A549 treated with ZK216348 at 1 μM for 4 hours (cell line): Measurements from ENCODE around the gene FXYD1. TPM values are rescaled to one million over a fixed set of nuclear protein-coding genes. Genes with fewer than 3 reads are reported as not detected.

ENCODE experiments used
- total RNA-seq: library from RNA; stranded (reverse); fragments of 200-300 nt; extraction: Qiagen RNA extraction; gene quantifications from 5 replicates; pipeline ENCODE4 v1.2.3, GENCODE V29; 2022; ENCODE audit warnings: low read depth

Gene FXYD1
- total RNA-seq, result 0.40 to 0.47 TPM in 2 of 5 replicates, not detected in the others

DNA sequence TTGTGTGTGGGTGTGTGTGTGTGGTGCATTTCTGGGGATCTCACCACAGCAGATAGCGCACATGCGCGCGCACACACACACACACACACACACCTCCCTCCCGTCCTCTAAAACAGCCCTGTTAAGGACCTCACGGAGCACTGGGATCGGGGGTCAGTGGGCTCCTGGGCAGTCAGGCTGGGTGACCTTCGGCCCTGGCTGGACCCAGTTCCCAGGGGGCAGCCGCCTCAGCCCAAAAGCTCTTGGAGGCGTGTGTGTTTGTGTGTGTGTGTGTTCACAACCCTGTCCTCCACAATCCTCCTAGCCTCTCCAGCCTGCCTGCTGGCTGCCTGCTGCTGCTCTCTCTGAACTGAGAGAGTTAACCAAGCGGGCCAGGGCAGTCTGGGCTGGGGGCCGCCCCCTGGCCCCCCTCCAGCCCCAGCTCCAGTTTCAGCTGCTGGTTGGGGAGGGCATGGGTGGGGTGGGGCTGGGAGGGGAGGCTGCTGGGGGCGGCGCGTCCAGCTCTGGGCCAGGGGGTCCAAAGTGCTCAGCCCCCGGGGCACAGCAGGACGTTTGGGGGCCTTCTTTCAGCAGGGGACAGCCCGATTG, at the start of gene FXYD1:
FXYD1 (plus strand) TSS at position 520 of the 588 bp plus-strand sequence. CDS start 1,256 bp downstream, outside the sequence.

DNA sequence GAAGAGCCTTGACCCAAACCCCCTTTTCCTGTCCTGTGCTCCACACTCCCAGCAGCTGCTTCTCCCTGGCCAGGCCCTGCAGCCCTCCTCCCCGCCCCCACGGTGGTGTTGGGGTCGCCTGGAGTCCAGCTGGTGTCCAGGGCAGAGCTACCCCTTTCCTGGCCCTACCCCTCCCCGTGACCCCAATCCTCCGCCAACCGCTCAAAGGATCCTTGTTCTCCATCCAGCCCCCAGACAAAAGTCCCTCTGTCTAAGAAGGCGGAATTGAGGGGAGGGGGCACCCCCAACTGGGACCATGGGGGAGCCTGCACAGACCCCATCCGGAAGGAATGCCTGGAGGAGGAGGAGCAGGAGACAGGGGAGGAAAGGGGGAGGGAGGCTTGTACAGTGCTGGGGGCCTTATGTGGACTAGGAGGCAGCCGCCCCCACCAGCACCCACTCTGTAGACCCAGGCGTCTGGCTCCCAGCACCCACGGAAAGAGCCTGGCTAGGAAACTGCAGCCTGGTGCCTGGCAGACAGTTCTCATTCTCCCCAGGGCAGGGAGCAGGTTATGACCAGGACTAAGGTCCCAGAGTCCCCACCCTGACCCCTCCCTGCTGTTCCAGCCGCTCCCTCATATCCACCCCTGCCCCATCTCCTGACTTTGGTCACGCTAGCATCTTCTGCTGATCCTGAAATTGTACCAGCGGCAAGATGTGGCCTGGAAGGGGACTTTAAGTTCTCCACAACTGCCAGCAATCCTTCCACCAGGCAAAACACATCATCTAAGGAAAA, 23.3 kb upstream of the FXYD1 start, which contains the start of gene FXYD3:
FXYD3 (plus strand) TSS at position 647 of the 775 bp plus-strand sequence. CDS start 3,554 bp downstream, outside the sequence.

DNA sequence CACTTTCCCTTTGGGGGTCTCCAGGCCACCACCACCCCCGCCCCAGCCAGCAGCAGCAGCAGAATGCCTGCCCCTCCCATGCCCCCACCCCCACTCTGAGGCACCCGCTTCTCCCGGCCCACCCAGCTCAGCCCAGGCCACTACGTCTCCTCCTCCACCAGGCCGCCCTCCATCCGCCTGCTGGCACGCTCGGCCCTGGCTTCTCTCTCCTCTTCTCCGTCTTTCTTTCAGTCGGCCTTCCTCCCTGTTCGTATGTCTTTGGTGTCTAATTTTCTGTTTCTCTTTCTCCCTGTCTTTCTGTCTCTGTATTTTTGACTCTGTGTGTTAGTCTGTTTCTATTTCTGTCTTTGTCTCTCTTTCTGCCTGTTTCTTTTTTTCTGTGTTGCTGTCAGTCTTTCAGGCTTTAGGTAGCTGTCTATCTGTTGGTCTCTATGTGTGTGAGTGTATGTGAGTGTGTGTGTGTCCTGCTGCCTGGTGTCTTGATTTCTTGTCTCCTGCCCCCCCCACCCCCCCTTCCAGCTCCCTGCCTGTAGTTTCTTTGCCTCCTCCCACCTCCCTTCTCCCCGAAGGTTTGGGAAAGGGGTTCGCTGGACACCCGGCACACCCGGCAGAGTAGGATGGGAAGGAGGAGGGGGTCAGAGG, 3.9 kb upstream of the FXYD1 start, which contains the start of gene LGI4:
LGI4 (minus strand) TSS at position 459 of the 642 bp plus-strand sequence; CDS start at position 80, 379 bp downstream.

DNA sequence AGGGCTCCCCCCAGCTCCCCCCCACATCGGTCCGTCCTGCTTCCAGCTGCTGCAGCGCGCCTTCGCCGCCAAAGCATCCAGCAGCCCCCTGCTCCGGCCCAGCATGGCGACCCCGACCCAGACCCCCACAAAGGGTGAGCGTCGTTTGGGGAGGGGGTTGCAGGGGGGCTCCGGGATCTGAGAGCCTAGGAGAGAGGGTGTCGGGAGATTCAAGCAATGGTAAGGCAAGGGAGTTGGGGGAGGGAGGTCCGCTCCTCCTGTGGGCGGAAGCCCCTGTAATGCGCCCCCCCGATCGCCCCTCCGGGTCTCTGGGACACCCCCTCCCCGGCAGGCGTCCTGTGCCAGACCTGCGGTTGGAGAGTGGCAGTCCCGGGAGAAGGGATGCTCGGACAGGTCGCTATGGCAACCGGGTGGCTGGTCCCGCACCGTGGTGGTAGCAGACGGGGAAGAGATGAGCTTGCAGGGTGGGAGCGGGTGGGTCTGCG, 4.6 kb downstream of the FXYD1 start, which contains the start of gene FXYD7:
FXYD7 (plus strand) TSS at position 25 of the 485 bp plus-strand sequence; CDS start at position 104, 79 bp downstream.

DNA sequence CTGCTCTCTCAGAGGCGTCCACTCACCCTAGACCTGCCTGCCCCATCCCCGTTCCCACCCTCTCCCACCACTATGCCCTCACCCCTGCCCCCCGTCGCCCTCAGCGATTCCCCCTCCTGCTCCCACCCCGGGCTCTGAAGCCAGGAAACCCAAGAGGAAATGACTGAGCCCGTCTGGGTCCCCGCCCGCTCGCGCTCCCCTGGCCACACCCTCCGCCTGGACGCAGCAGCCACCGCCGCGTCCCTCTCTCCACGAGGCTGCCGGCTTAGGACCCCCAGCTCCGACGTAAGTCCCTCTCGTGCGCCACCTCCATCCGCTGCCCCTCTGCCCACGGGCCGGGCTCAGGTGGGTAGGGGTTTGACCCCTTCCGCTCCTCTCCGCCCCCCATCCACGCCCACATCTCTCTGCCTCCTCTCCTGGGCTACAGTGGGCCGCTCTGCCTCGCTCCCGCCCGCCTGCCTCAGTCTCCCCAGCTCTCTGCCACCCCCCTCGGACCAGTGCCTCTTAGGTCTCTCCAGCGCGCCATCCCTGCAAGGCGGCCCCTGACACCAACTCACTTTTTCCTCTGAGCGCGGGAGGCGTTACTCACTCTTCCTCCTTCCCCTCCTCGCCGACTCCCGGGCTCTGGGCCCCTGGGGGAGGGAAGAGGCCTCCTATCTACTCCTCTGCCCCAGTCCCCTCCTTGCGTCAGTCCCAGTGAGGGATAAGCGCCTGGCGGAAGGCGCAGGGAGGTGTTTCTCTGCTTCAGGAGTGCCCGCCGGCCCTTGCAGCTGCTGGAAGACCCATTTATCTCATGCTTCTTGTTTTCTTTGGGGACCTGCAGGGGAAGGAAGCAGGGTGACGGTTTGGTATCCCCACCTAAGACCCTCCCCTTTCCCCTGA, 16.1 kb downstream of the FXYD1 start, which contains the start of gene FXYD5:
FXYD5 (plus strand) TSS at position 211 of the 882 bp plus-strand sequence. CDS start 816 bp downstream, outside the sequence.

Other genes with a start within 250 kb of the FXYD1 start
- gene ZNF30, start 211.9 kb upstream of the FXYD1 start, total RNA-seq, result 5.0 to 7.4 TPM (median 5.6 TPM) in 5 replicates
- gene ZNF792, start 174.6 kb upstream of the FXYD1 start, total RNA-seq, result 1.5 to 2.2 TPM (median 1.9 TPM) in 5 replicates
- 108 to 154 TPM (median 144 TPM) in 5 replicates for gene GRAMD1A, start 138.5 kb upstream of the FXYD1 start, total RNA-seq
- gene SCN1B, start 108.4 kb upstream of the FXYD1 start, total RNA-seq, result 9.7 to 20.8 TPM (median 20.6 TPM) in 5 replicates
- 0.16 TPM in 1 of 5 replicates, not detected in the others for gene HPN, start 97.1 kb upstream of the FXYD1 start, total RNA-seq
- 0.32 to 0.58 TPM (median 0.34 TPM) in 3 of 5 replicates, not detected in the others for gene FXYD3, start 23.0 kb upstream of the FXYD1 start, total RNA-seq
- 0.16 to 0.22 TPM (median 0.22 TPM) in 3 of 5 replicates, not detected in the others for gene LGI4, start 3.8 kb upstream of the FXYD1 start, total RNA-seq
- gene FXYD7, start 4.4 kb downstream of the FXYD1 start, total RNA-seq, result 0.25 to 0.41 TPM (median 0.29 TPM) in 3 of 5 replicates, not detected in the others
- gene FXYD5, start 15.9 kb downstream of the FXYD1 start, total RNA-seq, result 175 to 239 TPM (median 233 TPM) in 5 replicates
- not detected in 5 replicates for gene FAM187B, start 89.9 kb downstream of the FXYD1 start, total RNA-seq
- gene LSR, start 110.2 kb downstream of the FXYD1 start, total RNA-seq, result 8.3 to 10.8 TPM (median 10.1 TPM) in 5 replicates
- 140 to 170 TPM (median 166 TPM) in 5 replicates for gene USF2, start 130.1 kb downstream of the FXYD1 start, total RNA-seq
- gene HAMP, start 143.7 kb downstream of the FXYD1 start, total RNA-seq, result 0.23 TPM in 1 of 5 replicates, not detected in the others
- not detected in 5 replicates for gene MAG, start 153.3 kb downstream of the FXYD1 start, total RNA-seq
- 0.29 to 1.1 TPM (median 1.0 TPM) in 5 replicates for gene CD22, start 190.4 kb downstream of the FXYD1 start, total RNA-seq
- not detected in 5 replicates for gene FFAR1, start 209.1 kb downstream of the FXYD1 start, total RNA-seq
- gene FFAR3, start 219.6 kb downstream of the FXYD1 start, total RNA-seq, result not detected in 5 replicates
- gene GPR42, start 232.2 kb downstream of the FXYD1 start, total RNA-seq, result not detected in 5 replicates